ENCODE data around the gene SQSTM1.

The SQSTM1 gene

DNA sequence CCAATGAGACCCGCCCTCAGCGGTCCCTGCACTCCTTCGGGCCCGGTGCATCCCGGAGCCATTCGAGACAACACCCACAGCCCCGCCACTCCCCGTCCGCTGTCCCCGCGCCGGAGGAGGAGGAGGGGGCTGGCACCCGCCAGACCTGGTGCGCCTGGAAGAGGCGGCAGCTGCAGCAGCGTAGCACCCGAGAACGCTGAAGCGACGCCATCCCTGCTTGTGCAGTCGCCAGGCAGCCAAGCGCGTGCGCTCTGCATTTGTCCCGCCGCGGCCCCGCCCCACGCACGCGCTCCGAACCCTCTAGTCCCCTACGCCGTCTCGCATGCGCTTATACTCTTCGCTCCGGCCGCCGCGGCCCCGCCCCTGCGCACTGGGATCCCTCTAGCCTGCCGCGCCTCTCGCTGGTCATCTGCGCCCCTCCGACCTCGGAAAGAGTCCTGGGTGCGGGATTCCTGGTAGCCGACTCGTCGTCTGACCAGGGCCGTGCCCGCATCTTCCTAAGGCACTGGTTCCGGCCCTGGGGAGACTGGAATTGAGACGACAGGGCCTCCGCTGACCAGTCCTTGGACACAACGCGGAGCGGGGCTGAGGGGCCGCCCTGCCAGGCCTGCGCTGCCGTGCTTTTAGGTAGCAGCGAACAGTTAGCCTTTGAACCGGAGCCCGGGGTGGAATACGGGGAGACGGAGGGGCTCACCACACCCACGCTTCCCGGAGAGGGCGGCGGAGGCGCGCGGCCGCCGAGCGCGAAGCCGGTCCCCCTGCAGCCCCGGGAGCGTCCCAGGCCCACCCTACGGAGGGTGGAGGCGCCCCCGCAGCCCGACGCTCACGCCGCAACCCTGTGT lies 38.1 kb downstream of the SQSTM1 start, which contains the start of gene MRNIP:
MRNIP (minus strand) TSS at position 232 of the 842 bp plus-strand sequence; CDS start at position 211, 21 bp downstream.
- peak within 1 kb of the TSS; percentile 98 for H2AFZ ChIP-seq
- no peaks in the 10 kb centered on the region for H3K4me1 ChIP-seq
- H3K27ac ChIP-seq = peak within 1 kb of the TSS; percentile 86
- H3K4me2 ChIP-seq (ENCODE audit: low read length) = peak within 1 kb of the TSS; percentile 78
- H3K36me3 ChIP-seq (ENCODE audit: control insufficient read depth, insufficient read depth, low read length) = no peaks in the 10 kb centered on the region
- no peaks in the 10 kb centered on the region for H3K9me3 ChIP-seq (ENCODE audit: control insufficient read depth, low read length)
- no peaks in the 10 kb centered on the region for H3K27me3 ChIP-seq (ENCODE audit: control insufficient read depth, insufficient read depth, low read length)
- peaks cover 21% of the 10 kb centered on the region for H3K79me2 ChIP-seq
- H3K9ac ChIP-seq = peak within 1 kb of the TSS; percentile 47
- peak within 1 kb of the TSS; percentile 84 for H3K4me3 ChIP-seq (ENCODE audit: low read depth, low read length)
- TF ChIP-seq CTCF (IDR thresholded peaks at IDR 0.05) = peak; percentile 11

- no peak for TF ChIP-seq CTCF (IDR thresholded peaks at IDR 0.05)
- Histone ChIP-seq H3K36me3 (ENCODE audit: control insufficient read depth, insufficient read depth, low read length) (no peaks in the 10 kb centered on the region), H3K4me2 (ENCODE audit: low read length) (no peak overlapping the region), H3K9me3 (ENCODE audit: control insufficient read depth, low read length) (no peaks in the 10 kb centered on the region), H3K27ac (no peak overlapping the region), H3K4me3 (ENCODE audit: low read depth, low read length) (no peak overlapping the region), H3K27me3 (ENCODE audit: control insufficient read depth, insufficient read depth, low read length) (no peaks in the 10 kb centered on the region), H2AFZ (no peak overlapping the region), H3K9ac (no peak overlapping the region), H3K79me2 (peaks cover 21% of the 10 kb centered on the region), H3K4me1 (no peaks in the 10 kb centered on the region)
Measured at GRCh38 chr5:179860301-179860700, 39.6 kb downstream of the SQSTM1 start.

DNA sequence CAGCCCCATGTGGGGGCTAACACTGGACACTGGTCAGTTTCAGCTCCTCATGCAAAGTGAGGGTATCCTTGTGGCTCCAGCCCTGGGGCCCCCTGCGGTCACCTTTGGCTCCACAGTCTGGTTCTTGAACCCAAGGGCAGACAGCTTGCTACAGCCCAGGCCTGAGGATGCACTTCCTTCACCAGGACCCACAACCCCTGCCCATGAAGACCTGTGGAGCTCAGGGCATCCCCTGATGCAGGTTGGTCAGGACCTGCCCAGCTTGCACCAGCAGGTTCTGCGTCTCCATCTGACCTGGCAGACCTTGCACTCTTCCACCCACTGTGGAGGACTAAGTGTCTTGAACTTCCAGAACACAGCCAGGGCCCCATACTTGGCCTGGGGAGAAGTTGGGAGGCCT lies 41.6 kb downstream of the SQSTM1 start:
- peaks cover 4% of the 10 kb centered on the region for H3K79me2 ChIP-seq
- H3K9ac ChIP-seq = no peak overlapping the region

GRCh38 chr5:179862891-179863290 lies 42.2 kb downstream of the SQSTM1 start:
- Histone ChIP-seq H3K4me3 (ENCODE audit: low read depth, low read length) (no peak overlapping the region), H3K79me2 (no peaks in the 10 kb centered on the region), H3K9me3 (ENCODE audit: control insufficient read depth, low read length) (no peaks in the 10 kb centered on the region), H3K27ac (no peak overlapping the region), H3K4me2 (ENCODE audit: low read length) (no peak overlapping the region), H3K27me3 (ENCODE audit: control insufficient read depth, insufficient read depth, low read length) (no peaks in the 10 kb centered on the region), H2AFZ (no peak overlapping the region), H3K36me3 (ENCODE audit: control insufficient read depth, insufficient read depth, low read length) (no peaks in the 10 kb centered on the region), H3K4me1 (no peaks in the 10 kb centered on the region), H3K9ac (no peak overlapping the region)
- no peak for TF ChIP-seq CTCF (IDR thresholded peaks at IDR 0.05)

More for the DNA sequence above, 41.6 kb downstream of the SQSTM1 start:
- no peak overlapping the region for H3K27ac ChIP-seq
- no peak for TF ChIP-seq CTCF (IDR thresholded peaks at IDR 0.05)
- H3K36me3 ChIP-seq (ENCODE audit: control insufficient read depth, insufficient read depth, low read length) = no peaks in the 10 kb centered on the region
- H3K4me2 ChIP-seq (ENCODE audit: low read length) = no peak overlapping the region
- no peaks in the 10 kb centered on the region for H3K4me1 ChIP-seq
- H3K27me3 ChIP-seq (ENCODE audit: control insufficient read depth, insufficient read depth, low read length) = no peaks in the 10 kb centered on the region
- no peak overlapping the region for H3K4me3 ChIP-seq (ENCODE audit: low read depth, low read length)
- H2AFZ ChIP-seq = no peak overlapping the region
- H3K9me3 ChIP-seq (ENCODE audit: control insufficient read depth, low read length) = no peaks in the 10 kb centered on the region

Data from parathyroid adenoma (tissue), 2 donors.